Measurements from ENCODE around the gene PLA2G4D.

PLA2G4D gene

GRCh38 chr15:42111924-42112323 lies 17.6 kb upstream of the PLA2G4D start:
- TF ChIP-seq CTCF (IDR thresholded peaks at IDR 0.05; ENCODE audit: low read depth, low read length, missing control alignments) = no peak
- no peak overlapping the region for H3K4me3 ChIP-seq (replicated peaks; ENCODE audit: low read depth, low read length)
- DNase-seq (ENCODE audit: extremely low read depth, low read depth) = no peak

GRCh38 chr15:42110367-42110766 lies 16.0 kb upstream of the PLA2G4D start:
- no peak overlapping the region for H3K4me3 ChIP-seq (replicated peaks; ENCODE audit: low read depth, low read length)
- DNase-seq (ENCODE audit: extremely low read depth, low read depth) = no peak
- TF ChIP-seq CTCF (IDR thresholded peaks at IDR 0.05; ENCODE audit: low read depth, low read length, missing control alignments) = no peak

GRCh38 chr15:42108806-42109205 lies 14.4 kb upstream of the PLA2G4D start:
- H3K4me3 ChIP-seq (replicated peaks; ENCODE audit: low read depth, low read length) = no peak overlapping the region
- DNase-seq (ENCODE audit: extremely low read depth, low read depth) = no peak
- no peak for TF ChIP-seq CTCF (IDR thresholded peaks at IDR 0.05; ENCODE audit: low read depth, low read length, missing control alignments)

- no peak for TF ChIP-seq CTCF (IDR thresholded peaks at IDR 0.05; ENCODE audit: low read depth, low read length, missing control alignments)
- DNase-seq (ENCODE audit: extremely low read depth, low read depth) = no peak
- H3K4me3 ChIP-seq (replicated peaks; ENCODE audit: low read depth, low read length) = no peak overlapping the region
Observed at GRCh38 chr15:42108189-42108588, 13.8 kb upstream of the PLA2G4D start.

GRCh38 chr15:42107473-42107872 lies 13.1 kb upstream of the PLA2G4D start:
- no peak for TF ChIP-seq CTCF (IDR thresholded peaks at IDR 0.05; ENCODE audit: low read depth, low read length, missing control alignments)
- no peak overlapping the region for H3K4me3 ChIP-seq (replicated peaks; ENCODE audit: low read depth, low read length)
- DNase-seq (ENCODE audit: extremely low read depth, low read depth) = no peak

- no peak overlapping the region for H3K4me3 ChIP-seq (replicated peaks; ENCODE audit: low read depth, low read length)
- TF ChIP-seq CTCF (IDR thresholded peaks at IDR 0.05; ENCODE audit: low read depth, low read length, missing control alignments) = no peak
- DNase-seq (ENCODE audit: extremely low read depth, low read depth) = no peak
Observed at GRCh38 chr15:42106288-42106687, 11.9 kb upstream of the PLA2G4D start.

GRCh38 chr15:42104095-42104891 lies 9.9 kb upstream of the PLA2G4D start:
- DNase-seq (ENCODE audit: extremely low read depth, low read depth) = no peak
- TF ChIP-seq CTCF (IDR thresholded peaks at IDR 0.05; ENCODE audit: low read depth, low read length, missing control alignments) = no peak
- no peak overlapping the region for H3K4me3 ChIP-seq (replicated peaks; ENCODE audit: low read depth, low read length)
